HEK293 (cell line): ENCODE data around the gene NTN3.

Source experiments
- CTCF ChIA-PET: fragments of 350-600 bp; formaldehyde crosslinking; extraction: SDS; loops from one replicate; lab custom pipeline; 2021; ENCODE audit warnings: antibody characterized with exemption; lab: Yijun Ruan, JAX
- POLR2A ChIA-PET: fragments of 300-600 bp; formaldehyde crosslinking; extraction: SDS; loops from one replicate; lab custom pipeline; 2020; ENCODE audit warnings: antibody characterized with exemption, inconsistent platforms; lab: Yijun Ruan, JAX
- H3K27ac ChIP-seq: fragments of 200-500 bp; sonication (Bioruptor generic); 2 replicates; pipeline ENCODE4 v1.5.1; 2014; ENCODE audit warnings: low read depth, low read length, control low read depth, inconsistent platforms; ENCODE audit errors: extremely low read depth
- H3K36me3 ChIP-seq, 2 experiments: fragments of 200-500 bp in 1 of 2; sonication (Bioruptor generic) in 1 of 2; 1 replicate in 1 of 2; 2 replicates in 1 of 2; pipeline ENCODE4 v1.5.1; 2014 to 2017; ENCODE audit warnings: inconsistent platforms in 2 of 2, low read length in 2 of 2; ENCODE audit not compliant: control insufficient read depth in 2 of 2, insufficient read depth in 1 of 2
- H3K4me1 ChIP-seq: fragments of 200-500 bp; sonication (Bioruptor generic); 2 replicates; pipeline ENCODE4 v1.5.1; 2014; ENCODE audit warnings: mild to moderate bottlenecking, low read length, inconsistent platforms; ENCODE audit not compliant: control insufficient read depth, insufficient read depth
- H3K4me3 ChIP-seq: 2 replicates; pipeline ENCODE4 v1.5.1; 2011; ENCODE audit warnings: low read depth, mild to moderate bottlenecking, control low read depth, low read length, moderate library complexity
- H3K9me3 ChIP-seq: fragments of 200-500 bp; sonication (Bioruptor generic); 2 replicates; pipeline ENCODE4 v1.5.1; 2014; ENCODE audit warnings: low read depth, low read length, inconsistent platforms; ENCODE audit not compliant: control insufficient read depth, insufficient read depth
- AEBP2 ChIP-seq: fragments of 450-650 bp; formaldehyde crosslinking; IDR thresholded peaks from 2 replicates; pipeline ENCODE4 v1.5.1; 2016; ENCODE audit warnings: missing biosample characterization, missing genetic modification characterization, borderline replicate concordance
- BCL11B ChIP-seq: fragments of 450-650 bp; formaldehyde crosslinking; IDR thresholded peaks from 2 replicates; pipeline ENCODE4 v1.5.1; 2016; ENCODE audit warnings: low read depth, missing biosample characterization, missing genetic modification characterization
- SCRT2 ChIP-seq: fragments of 450-650 bp; formaldehyde crosslinking; IDR thresholded peaks from 2 replicates; pipeline ENCODE4 v1.5.1; 2016; ENCODE audit warnings: missing biosample characterization, missing genetic modification characterization
- ZBTB17 ChIP-seq: fragments of 450-650 bp; formaldehyde crosslinking; IDR thresholded peaks from 2 replicates; pipeline ENCODE4 v1.5.1; 2016; ENCODE audit warnings: missing biosample characterization, missing genetic modification characterization
- ZBTB20 ChIP-seq: fragments of 450-650 bp; formaldehyde crosslinking; IDR thresholded peaks from 2 replicates; pipeline ENCODE4 v1.5.1; 2016; ENCODE audit warnings: missing biosample characterization, missing genetic modification characterization
- ZBTB21 ChIP-seq: fragments of 450-650 bp; formaldehyde crosslinking; IDR thresholded peaks from 2 replicates; pipeline ENCODE4 v1.5.1; 2017; ENCODE audit warnings: missing biosample characterization, missing genetic modification characterization
- ZFP69B ChIP-seq: fragments of 450-650 bp; formaldehyde crosslinking; IDR thresholded peaks from 2 replicates; pipeline ENCODE4 v1.5.1; 2016; ENCODE audit warnings: missing biosample characterization, missing genetic modification characterization
- ZNF114 ChIP-seq: fragments of 450-650 bp; formaldehyde crosslinking; IDR thresholded peaks from 2 replicates; pipeline ENCODE4 v1.5.0; 2017; ENCODE audit warnings: missing biosample characterization, missing genetic modification characterization
- ZNF157 ChIP-seq: fragments of 450-650 bp; formaldehyde crosslinking; IDR thresholded peaks from 2 replicates; pipeline ENCODE4 v1.5.1; 2016; ENCODE audit warnings: missing biosample characterization, missing genetic modification characterization
- ZNF211 ChIP-seq: fragments of 450-650 bp; formaldehyde crosslinking; IDR thresholded peaks from 2 replicates; pipeline ENCODE4 v1.5.1; 2016; ENCODE audit warnings: low read depth, missing biosample characterization, missing genetic modification characterization
- ZNF214 ChIP-seq: fragments of 450-650 bp; formaldehyde crosslinking; IDR thresholded peaks from 2 replicates; pipeline ENCODE4 v1.5.1; 2017; ENCODE audit warnings: missing biosample characterization, mild to moderate bottlenecking, missing genetic modification characterization, borderline replicate concordance
- ZNF274 ChIP-seq, 2 experiments: fragments of 200-500 bp in 1 of 2; fragments of 450-650 bp in 1 of 2; sonication (Bioruptor generic) in 1 of 2; formaldehyde crosslinking in 1 of 2; IDR thresholded peaks; 2 replicates each; pipeline versions ENCODE4 v1.5.1 to v1.6.1; 2014 to 2016; ENCODE audit warnings: borderline replicate concordance in 1 of 2, inconsistent platforms in 1 of 2, low read length in 1 of 2, missing biosample characterization in 1 of 2, missing genetic modification characterization in 1 of 2
- ZNF280D ChIP-seq: fragments of 450-650 bp; formaldehyde crosslinking; IDR thresholded peaks from 2 replicates; pipeline ENCODE4 v1.5.1; 2016; ENCODE audit warnings: missing biosample characterization, missing genetic modification characterization
- ZNF311 ChIP-seq: fragments of 450-650 bp; formaldehyde crosslinking; IDR thresholded peaks from 2 replicates; pipeline ENCODE4 v1.5.1; 2017; ENCODE audit warnings: missing biosample characterization, missing genetic modification characterization, borderline replicate concordance
- ZNF394 ChIP-seq: fragments of 450-650 bp; formaldehyde crosslinking; IDR thresholded peaks from 2 replicates; pipeline ENCODE4 v1.5.1; 2016; ENCODE audit warnings: missing biosample characterization, missing genetic modification characterization, mild to moderate bottlenecking, moderate library complexity, borderline replicate concordance
- ZNF404 ChIP-seq: fragments of 450-650 bp; formaldehyde crosslinking; IDR thresholded peaks from 2 replicates; pipeline ENCODE4 v1.5.1; 2017; ENCODE audit warnings: missing biosample characterization, missing genetic modification characterization
- ZNF48 ChIP-seq: fragments of 450-650 bp; formaldehyde crosslinking; IDR thresholded peaks from 2 replicates; pipeline ENCODE4 v1.5.1; 2016; ENCODE audit warnings: missing biosample characterization, missing genetic modification characterization
- ZNF645 ChIP-seq: fragments of 450-650 bp; formaldehyde crosslinking; IDR thresholded peaks from 2 replicates; pipeline ENCODE4; 2016; ENCODE audit warnings: missing biosample characterization, missing genetic modification characterization
- ZNF664 ChIP-seq: fragments of 450-650 bp; formaldehyde crosslinking; IDR thresholded peaks from 2 replicates; pipeline ENCODE4 v1.5.1; 2016; ENCODE audit warnings: missing biosample characterization, missing genetic modification characterization
- ZNF830 ChIP-seq: fragments of 450-650 bp; IDR thresholded peaks from 2 replicates; pipeline ENCODE4 v1.5.0; 2018; ENCODE audit warnings: missing biosample characterization, missing genetic modification characterization, low read depth, mild to moderate bottlenecking, moderate library complexity

The NTN3 gene

GRCh38 chr16:2507665-2508064, 36.6 kb downstream of the NTN3 start (continued):
- TF ChIP-seq AEBP2 (tag by site-specific recombination) (no peak), ZBTB20 (tag by site-specific recombination) (no peak), ZNF830 (tag by site-specific recombination) (no peak), ZNF211 (tag by site-specific recombination) (no peak), ZNF280D (tag by site-specific recombination) (no peak)
- TF ChIP-seq, all 188 proteins: peak for 0

GRCh38 chr16:2508722-2509400, 37.8 kb downstream of the NTN3 start:
- ChIA-PET POLR2A (no interaction called here), CTCF (no interaction called here)
- H3K27ac ChIP-seq: no peak overlapping the region
- H3K4me1 ChIP-seq: no peaks in the 10 kb centered on the region
- no peaks in the 10 kb centered on the region for H3K9me3 ChIP-seq
- no peaks in the 10 kb centered on the region; a peak in 1 of 3 replicates for H3K36me3 ChIP-seq
- no peak for TF ChIP-seq ZNF48 (tag by site-specific recombination)
- no peak for TF ChIP-seq ZNF211 (tag by site-specific recombination)
- TF ChIP-seq ZNF157 (tag by site-specific recombination): no peak
- TF ChIP-seq SCRT2 (tag by site-specific recombination): no peak
- no peak for TF ChIP-seq ZNF645 (tag by site-specific recombination)
- no peak for TF ChIP-seq ZNF404
- no peak for TF ChIP-seq ZBTB17 (tag by site-specific recombination)
- no peak for TF ChIP-seq ZFP69B
- no peak for TF ChIP-seq ZNF311 (tag by site-specific recombination)
- TF ChIP-seq ZNF664 (tag by site-specific recombination): no peak
- no peak for TF ChIP-seq ZNF274 (IDR thresholded peaks at IDR 0.05; ENCODE audit: low read length)
- TF ChIP-seq ZNF274 (tag by site-specific recombination; IDR thresholded peaks at IDR 0.05; ENCODE audit: borderline replicate concordance): no peak
- TF ChIP-seq ZNF394 (tag by site-specific recombination): no peak
- no peak for TF ChIP-seq ZBTB21 (tag by site-specific recombination)
- TF ChIP-seq ZNF214 (tag by site-specific recombination): no peak
- no peak for TF ChIP-seq ZNF114 (tag by site-specific recombination)
- TF ChIP-seq BCL11B: no peak
- H3K4me3 ChIP-seq: no peak overlapping the region
